GM18861 (cell line): ENCODE results near the gene PAX8.

ENCODE experiments used
- ATAC-seq: cut with Tn5 transposase; IDR thresholded peaks from one replicate; pipeline ENCODE4 v1.9.1; 2021; ENCODE audit not compliant: unreplicated experiment

PAX8 gene

GRCh38 chr2:113224647-113225236 lies 54.0 kb downstream of the PAX8 start:
- no peak for ATAC-seq

- ATAC-seq: no peak
Observed at GRCh38 chr2:113223813-113224212, 54.9 kb downstream of the PAX8 start.

GRCh38 chr2:113221846-113222245 lies 56.9 kb downstream of the PAX8 start:
- ATAC-seq: no peak

GRCh38 chr2:113220970-113221708 lies 57.6 kb downstream of the PAX8 start:
- no peak for ATAC-seq

GRCh38 chr2:113219889-113220641 lies 58.7 kb downstream of the PAX8 start:
- ATAC-seq: no peak

- no peak for ATAC-seq
Observed at GRCh38 chr2:113219525-113219888, 59.2 kb downstream of the PAX8 start.

- no peak for ATAC-seq
Observed at GRCh38 chr2:113219092-113219441, 59.7 kb downstream of the PAX8 start.

- peak; percentile 60 for ATAC-seq
Observed at GRCh38 chr2:113218283-113219091, 60.2 kb downstream of the PAX8 start.

- ATAC-seq: no peak
Observed at GRCh38 chr2:113217455-113218282, 61.1 kb downstream of the PAX8 start.

GRCh38 chr2:113216891-113217454 lies 61.7 kb downstream of the PAX8 start:
- no peak for ATAC-seq

GRCh38 chr2:113216321-113216720 lies 62.4 kb downstream of the PAX8 start:
- no peak for ATAC-seq

GRCh38 chr2:113215056-113215455 lies 63.7 kb downstream of the PAX8 start:
- ATAC-seq: no peak

GRCh38 chr2:113214141-113214540 lies 64.6 kb downstream of the PAX8 start:
- ATAC-seq: no peak

- no peak for ATAC-seq
Observed at GRCh38 chr2:113213061-113213930, 65.4 kb downstream of the PAX8 start.

- no peak for ATAC-seq
Observed at GRCh38 chr2:113212245-113213060, 66.3 kb downstream of the PAX8 start.

- no peak for ATAC-seq
Observed at GRCh38 chr2:113211226-113212105, 67.3 kb downstream of the PAX8 start.

GRCh38 chr2:113209646-113210171 lies 69.0 kb downstream of the PAX8 start:
- ATAC-seq: no peak
